Upper lobe of left lung (tissue), 6 donors: ENCODE measurements around the gene PCDHGC3. TPM values are rescaled to one million over a fixed set of nuclear protein-coding genes. Genes with fewer than 3 reads are reported as not detected.

Source experiments
- ATAC-seq, 2 donors: fragments of 200-7000 bp; cut with Tn5 transposase; one replicate each; pipeline ENCODE4 v1.9.1; 2022; ENCODE audit warnings: mild to moderate bottlenecking in 2 of 2, moderate library complexity in 2 of 2; ENCODE audit not compliant: low FRiP score in 2 of 2
- DNase-seq, 2 donors: peaks; one replicate each; pipeline ENCODE4 v3.0.0-alpha.2; 2019 to 2020
- H3K27ac ChIP-seq, 4 donors: fragments of 200-600 bp; sonication (generic); one replicate each; pipeline ENCODE4 v1.5.1; 2016 to 2019
- H3K27me3 ChIP-seq, 4 donors: fragments of 200-600 bp; sonication (generic); one replicate each; pipeline ENCODE4 v1.5.1; 2017 to 2019
- H3K36me3 ChIP-seq, 4 donors: fragments of 200-600 bp; sonication (generic); one replicate each; pipeline ENCODE4 v1.5.1; 2016 to 2019
- H3K4me1 ChIP-seq, 4 donors: fragments of 200-600 bp; sonication (generic); one replicate each; pipeline ENCODE4 v1.5.1; 2018 to 2019
- H3K4me3 ChIP-seq, 4 donors: fragments of 200-600 bp; sonication (generic); one replicate each; pipeline ENCODE4 v1.5.1; 2017 to 2019; ENCODE audit warnings: mild to moderate bottlenecking in 2 of 4, moderate library complexity in 1 of 4
- H3K9me3 ChIP-seq, 4 donors: fragments of 200-600 bp; sonication (generic); one replicate each; pipeline ENCODE4 v1.5.1; 2018 to 2019
- CTCF ChIP-seq, 6 experiments: fragments of 450-650 bp in 4 of 6; fragments of 200-600 bp in 2 of 6; sonication (generic) in 2 of 6; IDR thresholded peaks; one replicate each; pipeline ENCODE4 v1.5.1; 2016 to 2019; ENCODE audit warnings: antibody characterized with exemption in 6 of 6
- EP300 ChIP-seq, 4 donors: sonication (generic); formaldehyde crosslinking; IDR thresholded peaks; one replicate each; pipeline ENCODE4 v1.5.1; 2017; ENCODE audit warnings: antibody characterized with exemption in 4 of 4, control low read depth in 2 of 4
- POLR2A ChIP-seq, 4 donors: fragments of 450-650 bp; IDR thresholded peaks; one replicate each; pipeline ENCODE4 v1.5.1; 2016 to 2017; ENCODE audit warnings: antibody characterized with exemption in 4 of 4, mild to moderate bottlenecking in 2 of 4
- POLR2AphosphoS5 ChIP-seq, 2 donors: sonication (generic); formaldehyde crosslinking; IDR thresholded peaks; one replicate each; pipeline ENCODE4 v1.5.1; 2017; ENCODE audit warnings: antibody characterized with exemption in 2 of 2
- WGBS, 2 donors: methylation state at CpG; one replicate each; pipeline ENCODE4 v1.1.5; 2017 to 2018; 5-methylcytosine and 5-hydroxymethylcytosine counted together
- total RNA-seq, 6 donors: library from RNA; depleted of rRNA in 4 of 6; stranded (reverse); fragments of >200 nt in 4 of 6; gene quantifications; one replicate each; pipeline versions ENCODE4 v1.1.0 to v1.2.1, GENCODE V29; 2016 to 2021
- donor health status: DM: no; HTN: no; CAD: no; lungs with moderate emphysema.
- donor health status: DM: no; HTN: yes; CAD: no; lungs with severe emphysema.

Gene PCDHGC3
- total RNA-seq, 6 donors from 2014 or later, result 26.4 to 116 (median 50.1) TPM

GRCh38 chr5:141510160-141510559 is 34.4 kb downstream of the PCDHGC3 start:
- no peak for TF ChIP-seq POLR2AphosphoS5 (IDR thresholded peaks at IDR 0.05)
- TF ChIP-seq CTCF (IDR thresholded peaks at IDR 0.05), result no peak
- TF ChIP-seq EP300 (IDR thresholded peaks at IDR 0.05), result no peak
- no peak for TF ChIP-seq POLR2A (IDR thresholded peaks at IDR 0.05)
- no peaks in the 10 kb centered on the region for H3K27me3 ChIP-seq
- peak in 1 of 2 donors; percentile 33 for DNase-seq
- no peak overlapping the region for H3K4me3 ChIP-seq
- ATAC-seq, result no peak
- peaks cover 0 to 41% (median 1%) of the 10 kb centered on the region in 4 donors for H3K36me3 ChIP-seq
- H3K4me1 ChIP-seq, result peaks cover 43 to 49% (median 46%) of the 10 kb centered on the region in 4 donors
- 85 to 89% methylated on average over 9 of the region's 9 CpGs for WGBS, 2 donors
- H3K9me3 ChIP-seq, result no peaks in the 10 kb centered on the region
- peak overlapping the region in 3 of 4 donors; percentile 77 to 87 (median 81) for H3K27ac ChIP-seq

DNA sequence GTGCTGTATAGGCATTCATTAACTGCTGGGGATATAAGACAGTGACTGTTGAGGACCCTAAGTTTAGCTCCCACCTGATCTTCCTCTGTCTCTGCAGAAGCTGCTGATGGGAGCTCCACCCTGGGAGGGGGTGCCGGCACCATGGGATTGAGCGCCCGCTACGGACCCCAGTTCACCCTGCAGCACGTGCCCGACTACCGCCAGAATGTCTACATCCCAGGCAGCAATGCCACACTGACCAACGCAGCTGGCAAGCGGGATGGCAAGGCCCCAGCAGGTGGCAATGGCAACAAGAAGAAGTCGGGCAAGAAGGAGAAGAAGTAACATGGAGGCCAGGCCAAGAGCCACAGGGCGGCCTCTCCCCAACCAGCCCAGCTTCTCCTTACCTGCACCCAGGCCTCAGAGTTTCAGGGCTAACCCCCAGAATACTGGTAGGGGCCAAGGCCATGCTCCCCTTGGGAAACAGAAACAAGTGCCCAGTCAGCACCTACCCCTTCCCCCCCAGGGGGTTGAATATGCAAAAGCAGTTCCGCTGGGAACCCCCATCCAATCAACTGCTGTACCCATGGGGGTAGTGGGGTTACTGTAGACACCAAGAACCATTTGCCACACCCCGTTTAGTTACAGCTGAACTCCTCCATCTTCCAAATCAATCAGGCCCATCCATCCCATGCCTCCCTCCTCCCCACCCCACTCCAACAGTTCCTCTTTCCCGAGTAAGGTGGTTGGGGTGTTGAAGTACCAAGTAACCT is 35.3 kb downstream of the PCDHGC3 start:
- DNase-seq (peak in 1 of 2 donors; percentile 69), ATAC-seq (no peak)
- Histone ChIP-seq H3K4me1 (peaks cover 51 to 58% (median 54%) of the 10 kb centered on the region in 4 donors), H3K27ac (peak overlapping the region in 1 of 4 donors; percentile 92), H3K36me3 (peaks cover under 1 to 41% (median 6%) of the 10 kb centered on the region in 4 donors), H3K27me3 (no peaks in the 10 kb centered on the region), H3K9me3 (no peaks in the 10 kb centered on the region), H3K4me3 (no peak overlapping the region)
- TF ChIP-seq CTCF (IDR thresholded peaks at IDR 0.05) (no peak), POLR2AphosphoS5 (IDR thresholded peaks at IDR 0.05) (no peak), EP300 (IDR thresholded peaks at IDR 0.05) (no peak), POLR2A (IDR thresholded peaks at IDR 0.05) (no peak)
- 94 to 100% methylated on average over 12 to 14 of the region's 14 CpGs for WGBS, 2 donors

DNA sequence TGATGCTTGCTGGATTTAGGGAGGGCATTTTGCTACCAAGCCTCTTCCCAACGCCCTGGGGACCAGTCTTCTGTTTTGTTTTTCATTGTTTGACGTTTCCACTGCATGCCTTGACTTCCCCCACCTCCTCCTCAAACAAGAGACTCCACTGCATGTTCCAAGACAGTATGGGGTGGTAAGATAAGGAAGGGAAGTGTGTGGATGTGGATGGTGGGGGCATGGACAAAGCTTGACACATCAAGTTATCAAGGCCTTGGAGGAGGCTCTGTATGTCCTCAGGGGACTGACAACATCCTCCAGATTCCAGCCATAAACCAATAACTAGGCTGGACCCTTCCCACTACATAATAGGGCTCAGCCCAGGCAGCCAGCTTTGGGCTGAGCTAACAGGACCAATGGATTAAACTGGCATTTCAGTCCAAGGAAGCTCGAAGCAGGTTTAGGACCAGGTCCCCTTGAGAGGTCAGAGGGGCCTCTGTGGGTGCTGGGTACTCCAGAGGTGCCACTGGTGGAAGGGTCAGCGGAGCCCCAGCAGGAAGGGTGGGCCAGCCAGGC is 36.1 kb downstream of the PCDHGC3 start:
- Histone ChIP-seq H3K27ac (peak overlapping the region; percentile 79 to 92 (median 88)), H3K4me1 (peaks cover 55 to 64% (median 59%) of the 10 kb centered on the region in 4 donors), H3K4me3 (peak overlapping the region in 1 of 4 donors; percentile 57), H3K36me3 (peaks cover 2 to 41% (median 13%) of the 10 kb centered on the region in 4 donors), H3K27me3 (no peaks in the 10 kb centered on the region), H3K9me3 (no peaks in the 10 kb centered on the region)
- ATAC-seq, result no peak
- no peak for DNase-seq
- TF ChIP-seq CTCF (IDR thresholded peaks at IDR 0.05) (no peak), POLR2A (IDR thresholded peaks at IDR 0.05) (no peak), POLR2AphosphoS5 (IDR thresholded peaks at IDR 0.05) (no peak), EP300 (IDR thresholded peaks at IDR 0.05) (no peak)
- 69 to 72% methylated on average over 2 to 4 of the region's 4 CpGs for WGBS, 2 donors

- peak overlapping the region; percentile 79 to 92 (median 88) for H3K27ac ChIP-seq
- 10 to 15% methylated on average over 23 to 28 of the region's 28 CpGs for WGBS, 2 donors
- H3K9me3 ChIP-seq, result no peaks in the 10 kb centered on the region
- H3K4me3 ChIP-seq, result peak overlapping the region in 3 of 4 donors; percentile 38 to 60 (median 57)
- peak; percentile 84 to 88 for DNase-seq
- H3K4me1 ChIP-seq, result peaks cover 49 to 68% (median 62%) of the 10 kb centered on the region in 4 donors
- peak; percentile 31 to 76 for ATAC-seq
- peaks cover 2 to 44% (median 15%) of the 10 kb centered on the region in 4 donors for H3K36me3 ChIP-seq
- TF ChIP-seq POLR2A (IDR thresholded peaks at IDR 0.05) (no peak), POLR2AphosphoS5 (IDR thresholded peaks at IDR 0.05) (peak in 1 of 2 donors; percentile 5), CTCF (IDR thresholded peaks at IDR 0.05) (peak; percentile 70 to 84 (median 82))
- H3K27me3 ChIP-seq, result no peaks in the 10 kb centered on the region
Observed at GRCh38 chr5:141512390-141512910, 36.7 kb downstream of the PCDHGC3 start.
